K562 (cell line): ENCODE measurements around the gene RBKS. TPM values are rescaled to one million over a fixed set of nuclear protein-coding genes. Genes with fewer than 3 reads are reported as not detected.

Experiments
- ATAC-seq: fragments of 200-7000 bp; cut with Tn5 transposase; 3 replicates; pipeline ENCODE4 v1.9.1; 2020; ENCODE audit warnings: moderate library complexity
- BruUV-seq: library from RNA; stranded (reverse); fragments of 400-500 nt; replicated peaks from 2 replicates; lab custom pipeline; 2021; lab: Mats Ljungman, UMichigan
- CTCF ChIA-PET: fragments of 300-600 bp; formaldehyde crosslinking; extraction: SDS; loops from one replicate; lab custom pipeline; 2021; ENCODE audit warnings: low intra/inter-chr PET ratio; lab: Yijun Ruan, JAX
- POLR2A ChIA-PET: fragments of 300-600, 350-650 bp; sonication (Branson Sonifier 250); formaldehyde crosslinking; extraction: SDS; loops from one replicate; lab custom pipeline; 2021; ENCODE audit warnings: antibody characterized with exemption, inconsistent platforms; lab: Yijun Ruan, JAX
- DNase-seq, 4 experiments: peaks; one replicate each; pipeline versions ENCODE4 v3.0.0 to v3.0.0-alpha.2; 2011 to 2018; ENCODE audit warnings: low spot score in 3 of 4, mixed read lengths in 3 of 4; ENCODE audit errors: extremely low read depth in 1 of 4
- FAIRE-seq: peaks from 2 replicates; lab custom pipeline; 2011; peaks lifted over from hg19 to GRCh38; lab: Jason Lieb, UNC
- H2AFZ ChIP-seq: 2 replicates; pipeline ENCODE4 v1.6.0; 2011; ENCODE audit warnings: low read depth, low read length, control low read depth, inconsistent platforms
- H3K27ac ChIP-seq: fragments of 200-600 bp; 3 replicates; pipeline ENCODE4 v1.8.0; 2011; ENCODE audit warnings: low read depth, mild to moderate bottlenecking, control low read depth, inconsistent platforms, low read length, moderate library complexity, mixed read lengths; ENCODE audit errors: extremely low read depth
- H3K27me3 ChIP-seq, 2 experiments: fragments of 300-600 bp in 1 of 2; 2 replicates in 1 of 2; 3 replicates in 1 of 2; pipeline versions ENCODE4 v1.6.0 to v1.8.0; 2011; ENCODE audit warnings: inconsistent platforms in 2 of 2, low read length in 2 of 2, mild to moderate bottlenecking in 1 of 2, mixed read lengths in 1 of 2, moderate library complexity in 1 of 2; ENCODE audit not compliant: control insufficient read depth in 2 of 2, insufficient read depth in 2 of 2
- H3K36me3 ChIP-seq: fragments of 300-600 bp; 3 replicates; pipeline ENCODE4 v1.8.0; 2011; ENCODE audit warnings: mild to moderate bottlenecking, low read length, inconsistent platforms; ENCODE audit not compliant: control insufficient read depth, insufficient read depth
- H3K4me1 ChIP-seq, 2 experiments: fragments of 200-600 bp in 1 of 2; replicated peaks in 1 of 2; 2 replicates in 1 of 2; 3 replicates in 1 of 2; pipeline versions ENCODE4 v1.5.1 to v1.8.0; 2011; ENCODE audit warnings: inconsistent platforms in 2 of 2, low read length in 2 of 2, mild to moderate bottlenecking in 1 of 2, mixed read lengths in 1 of 2, moderate library complexity in 1 of 2; ENCODE audit not compliant: control insufficient read depth in 2 of 2, insufficient read depth in 2 of 2
- H3K4me2 ChIP-seq: 2 replicates; pipeline ENCODE4 v1.6.1; 2011; ENCODE audit warnings: low read length, control low read depth, inconsistent platforms, mixed read lengths; ENCODE audit not compliant: insufficient read depth
- H3K4me3 ChIP-seq: fragments of 200-600 bp; sonication (generic), shearing (Covaris generic); 2 replicates; pipeline ENCODE4 v1.5.1; 2016; ENCODE audit warnings: control low read depth, inconsistent platforms
- H3K79me2 ChIP-seq: fragments of 200-600 bp; 3 replicates; pipeline ENCODE4 v1.8.0; 2011; ENCODE audit warnings: low read length, inconsistent platforms; ENCODE audit not compliant: control insufficient read depth, insufficient read depth
- H3K9ac ChIP-seq, 2 experiments: 2 replicates each; pipeline versions ENCODE4 v1.6.0 to v1.6.1; 2011; ENCODE audit warnings: low read depth in 2 of 2, low read length in 2 of 2, control low read depth in 1 of 2, inconsistent platforms in 1 of 2, mild to moderate bottlenecking in 1 of 2, mixed read lengths in 1 of 2; ENCODE audit not compliant: insufficient read depth in 1 of 2
- H3K9me1 ChIP-seq: one replicate; pipeline ENCODE4 v1.6.0; 2011; ENCODE audit warnings: inconsistent platforms, mild to moderate bottlenecking, low read length, moderate library complexity; ENCODE audit not compliant: control insufficient read depth, insufficient read depth
- H3K9me3 ChIP-seq: replicated peaks from 2 replicates; pipeline ENCODE4 v1.5.1; 2011; ENCODE audit warnings: low read depth, low read length, inconsistent platforms; ENCODE audit not compliant: control insufficient read depth, insufficient read depth
- H4K20me1 ChIP-seq: replicated peaks from 2 replicates; pipeline ENCODE4 v1.6.1; 2011; ENCODE audit warnings: low read length, inconsistent platforms, mixed read lengths; ENCODE audit not compliant: control insufficient read depth, insufficient read depth
- BACH1 ChIP-seq: fragments of 200-800 bp; sonication (Bioruptor generic); IDR thresholded peaks from 2 replicates; pipeline ENCODE4 v1.6.1; 2016; ENCODE audit warnings: missing genetic modification characterization, missing compliant biosample characterization
- BRCA1 ChIP-seq, 2 experiments: fragments of 450-650 bp in 1 of 2; sonication (generic) in 1 of 2; formaldehyde crosslinking in 1 of 2; IDR thresholded peaks; 2 replicates each; pipeline versions ENCODE4 v1.5.0 to v1.6.1; 2017 to 2020; ENCODE audit warnings: mild to moderate bottlenecking in 1 of 2, missing genetic modification reagents in 1 of 2
- BRD4 ChIP-seq: fragments of 200-600 bp; sonication (generic); IDR thresholded peaks from 2 replicates; pipeline ENCODE4 v1.6.1; 2017; ENCODE audit warnings: inconsistent platforms
- E2F6 ChIP-seq, 2 experiments: IDR thresholded peaks; 2 replicates each; pipeline ENCODE4 v1.6.1; 2011; ENCODE audit warnings: borderline replicate concordance in 1 of 2, control low read depth in 1 of 2, low read depth in 1 of 2, low read length in 1 of 2, mild to moderate bottlenecking in 1 of 2, mixed read lengths in 1 of 2, moderate library complexity in 1 of 2; ENCODE audit not compliant: insufficient read depth in 1 of 2, insufficient read length in 1 of 2, poor library complexity in 1 of 2, severe bottlenecking in 1 of 2; ENCODE audit errors: extremely low read depth in 1 of 2
- ETV6 ChIP-seq, 3 experiments: fragments of 150-350 bp in 1 of 3; sonication (generic) in 1 of 3; formaldehyde crosslinking in 1 of 3; IDR thresholded peaks; 2 replicates each; pipeline versions ENCODE4 v1.6.1 to v1.8.0; 2014 to 2022; ENCODE audit warnings: borderline replicate concordance in 2 of 3, low read depth in 2 of 3, antibody characterized with exemption in 1 of 3, low read length in 1 of 3, mild to moderate bottlenecking in 1 of 3, missing genetic modification reagents in 1 of 3
- HDGF ChIP-seq: fragments of 450-650 bp; IDR thresholded peaks from 2 replicates; pipeline ENCODE4 v1.6.1; 2016
- JUNB ChIP-seq: fragments of 450-650 bp; formaldehyde crosslinking; conservative IDR thresholded peaks from 2 replicates; pipeline ENCODE4 v1.4.0; 2020; ENCODE audit warnings: mild to moderate bottlenecking
- KDM2B ChIP-seq: fragments of 250-450 bp; sonication (Bioruptor Pico); IDR thresholded peaks from 2 replicates; pipeline ENCODE4 v1.8.0; 2021; ENCODE audit warnings: mild to moderate bottlenecking, moderate library complexity
- MCM3 ChIP-seq: fragments of 450-650 bp; IDR thresholded peaks from 2 replicates; pipeline ENCODE4 v1.6.1; 2016
- RBM25 ChIP-seq: fragments of 200-400 bp; formaldehyde crosslinking; IDR thresholded peaks from 2 replicates; pipeline ENCODE4 v1.6.1; 2018; ENCODE audit warnings: low read length, low read depth, moderate library complexity; ENCODE audit not compliant: severe bottlenecking
- SIRT6 ChIP-seq: IDR thresholded peaks from one replicate; pipeline ENCODE4 v1.6.1; 2012; ENCODE audit warnings: low read depth, mild to moderate bottlenecking, control low read depth, inconsistent platforms, low read length, moderate library complexity
- TEAD2 ChIP-seq: fragments of 450-650 bp; IDR thresholded peaks from 2 replicates; pipeline ENCODE4 v1.6.1; 2016; ENCODE audit warnings: missing genetic modification characterization, control low read depth, missing compliant biosample characterization
- ZNF184 ChIP-seq: sonication (generic); formaldehyde crosslinking; IDR thresholded peaks from 2 replicates; pipeline ENCODE4 v1.5.0; 2020; ENCODE audit warnings: missing genetic modification reagents
- ZNF740 ChIP-seq, 3 experiments: fragments of 200-800 bp in 1 of 3; sonication (Bioruptor generic) in 1 of 3; sonication (generic) in 1 of 3; formaldehyde crosslinking in 1 of 3; IDR thresholded peaks; 2 replicates each; pipeline versions ENCODE4 v1.6.1 to v1.8.0; 2016 to 2022; ENCODE audit warnings: mild to moderate bottlenecking in 2 of 3, missing compliant biosample characterization in 2 of 3, missing genetic modification characterization in 2 of 3, missing genetic modification reagents in 1 of 3
- WGBS: fragments of 100-300 bp; shearing (Covaris generic); methylation state at CpG from one replicate; pipeline ENCODE4 v1.1.6; 2016; ENCODE audit warnings: low coverage, mixed read lengths; ENCODE audit not compliant: insufficient coverage; ENCODE audit errors: missing lambda C conversion rate; 5-methylcytosine and 5-hydroxymethylcytosine counted together
- in situ Hi-C: fragments of 300-500 bp; cut with MboI; formaldehyde crosslinking; loops from 4 replicates; pipeline ENCODE4 v1.15.0; 2018; ENCODE audit warnings: inconsistent platforms, mixed read lengths
- intact Hi-C: fragments of 100-400 bp; cut with micrococcal nuclease; formaldehyde crosslinking; loops from 2 replicates; pipeline ENCODE4 v1.14.2; 2022
- polyA plus RNA-seq, 8 experiments: library from polyadenylated mRNA; depleted of rRNA in 4 of 8; stranded (reverse) in 5 of 8; unstranded in 3 of 8; fragments of >200 nt; fragmentation: Nextera tagmentation in 2 of 8; fragmentation: Illumina TruSeq in 1 of 8; extraction: Ambion mirVana in 2 of 8; extraction: Trizol in 1 of 8; gene quantifications; 2 replicates each; pipeline versions ENCODE4 v1.2.1 to v1.2.3, GENCODE V29; 2011 to 2014; ENCODE audit warnings: inconsistent platforms in 1 of 8, missing spikeins in 1 of 8
- total RNA-seq, 7 experiments: library from RNA; depleted of rRNA in 6 of 7; stranded (reverse); fragments of >200 nt in 6 of 7; fragmentation: Illumina TruSeq in 2 of 7; extraction: Trizol in 2 of 7; gene quantifications; 2 replicates each; pipeline versions ENCODE4 v1.2.1 to v1.2.3, GENCODE V29; 2011 to 2021; ENCODE audit warnings: low replicate concordance in 1 of 7

RBKS gene
- total and polyA plus RNA-seq, 9 of the 15 experiments (the other 6 are each of a cell fraction or from before 2014, with no cell fraction given): 0.06 to 0.39 (median 0.19) TPM

- peaks cover 22 to 27% of the 10 kb centered on the region in 2 experiments for H3K27me3 ChIP-seq
- no peak for DNase-seq
- in situ Hi-C loops (no loop called here), intact Hi-C loops (no loop called here)
- ChIA-PET POLR2A (interaction anchor here (0.7 to 1.8 kb wide), 4 partner anchors 8 to 16 kb away, joined by 3 to 5 read pairs (median 3); no protein-coding TSS in a partner anchor), CTCF (no interaction called here)
- no peak for ATAC-seq
- BruUV-seq: no TSS peak
- WGBS: 1% methylated on average over 4 of the region's 4 CpGs
- no peaks in the 10 kb centered on the region for H3K9me1 ChIP-seq
- H3K9me3 ChIP-seq: no peaks in the 10 kb centered on the region
- no peak overlapping the region for H3K4me3 ChIP-seq
- TF ChIP-seq SIRT6: no peak
- no peak for TF ChIP-seq BACH1 (tag)
- TF ChIP-seq RBM25: no peak
- no peak overlapping the region for H3K27ac ChIP-seq
- H4K20me1 ChIP-seq: no peaks in the 10 kb centered on the region
- H3K36me3 ChIP-seq: no peaks in the 10 kb centered on the region
- no peak for FAIRE-seq
- H2AFZ ChIP-seq: no peak overlapping the region
- H3K4me2 ChIP-seq: no peak overlapping the region
- H3K79me2 ChIP-seq: no peaks in the 10 kb centered on the region
- H3K9ac ChIP-seq: no peak overlapping the region
- no peaks in the 10 kb centered on the region for H3K4me1 ChIP-seq
Measured at GRCh38 chr2:27830656-27831055, 59.5 kb downstream of the RBKS start.

DNA sequence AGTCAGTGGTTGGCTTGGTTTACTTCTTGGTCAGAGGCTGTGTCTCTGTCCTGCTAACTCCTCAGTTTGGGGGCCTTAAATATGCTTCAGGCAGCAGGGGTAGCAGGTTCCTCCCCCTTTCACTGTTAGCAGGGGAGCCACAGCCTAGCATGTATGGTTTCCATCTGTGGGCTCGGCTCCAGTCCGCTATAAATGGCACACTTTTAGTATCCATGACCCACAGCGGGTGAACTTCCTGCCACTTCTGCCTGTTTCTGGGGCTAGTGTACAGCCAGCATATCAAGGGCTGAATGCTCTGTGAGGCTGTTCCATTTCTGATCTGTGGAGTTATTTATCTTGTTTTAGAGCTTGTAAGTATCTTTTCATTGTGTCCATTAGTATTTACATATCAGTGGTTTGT, 60.4 kb downstream of the RBKS start:
- no peaks in the 10 kb centered on the region for H3K9me1 ChIP-seq
- H3K9ac ChIP-seq: no peak overlapping the region
- BruUV-seq: no TSS peak
- no peaks in the 10 kb centered on the region for H3K4me1 ChIP-seq
- intact Hi-C loops: no loop called here
- no peak overlapping the region for H3K4me2 ChIP-seq
- no peaks in the 10 kb centered on the region for H4K20me1 ChIP-seq
- H3K9me3 ChIP-seq: no peaks in the 10 kb centered on the region
- DNase-seq: no peak
- H3K4me3 ChIP-seq: no peak overlapping the region
- 4% methylated on average over 3 of the region's 3 CpGs for WGBS
- ChIA-PET CTCF (no interaction called here), POLR2A (interaction anchor here (0.7 to 1.8 kb wide), 3 partner anchors 9 to 16 kb away, joined by 3 to 5 read pairs (median 3); no protein-coding TSS in a partner anchor)
- peaks cover 22 to 27% of the 10 kb centered on the region in 2 experiments for H3K27me3 ChIP-seq
- no peak for ATAC-seq
- H3K36me3 ChIP-seq: no peaks in the 10 kb centered on the region
- in situ Hi-C loops: no loop called here
- no peak overlapping the region for H2AFZ ChIP-seq
- FAIRE-seq: no peak
- no peaks in the 10 kb centered on the region for H3K79me2 ChIP-seq
- H3K27ac ChIP-seq: no peak overlapping the region
- TF ChIP-seq ZNF740 (CRISPR knock-in tag; IDR thresholded peaks at IDR 0.05): no peak
- TF ChIP-seq ZNF740 (tag; IDR thresholded peaks at IDR 0.05): no peak
- TF ChIP-seq ETV6 (IDR thresholded peaks at IDR 0.05; ENCODE audit: borderline replicate concordance in 1 of 2, low read depth in 2 of 2, low read length in 1 of 2): no peak
- TF ChIP-seq ETV6 (CRISPR knock-in tag; IDR thresholded peaks at IDR 0.05; ENCODE audit: borderline replicate concordance): no peak
- no peak for TF ChIP-seq JUNB
- TF ChIP-seq BRCA1 (IDR thresholded peaks at IDR 0.05): no peak
- TF ChIP-seq BRCA1 (CRISPR knock-in tag; IDR thresholded peaks at IDR 0.05): no peak
- TF ChIP-seq TEAD2 (tag): no peak
- no peak for TF ChIP-seq KDM2B (CRISPR knock-in tag)
- no peak for TF ChIP-seq BRD4
- TF ChIP-seq MCM3: no peak
- no peak for TF ChIP-seq HDGF
- no peak for TF ChIP-seq E2F6 (IDR thresholded peaks at IDR 0.05; ENCODE audit: borderline replicate concordance in 1 of 2, extremely low read depth in 1 of 2, insufficient read depth in 1 of 2, insufficient read length in 1 of 2, low read depth in 1 of 2, low read length in 1 of 2, poor library complexity in 1 of 2, severe bottlenecking in 1 of 2)
- no peak for TF ChIP-seq ZNF184 (CRISPR knock-in tag)
